Measurements from ENCODE around the gene CDH26.

CDH26 gene

DNA sequence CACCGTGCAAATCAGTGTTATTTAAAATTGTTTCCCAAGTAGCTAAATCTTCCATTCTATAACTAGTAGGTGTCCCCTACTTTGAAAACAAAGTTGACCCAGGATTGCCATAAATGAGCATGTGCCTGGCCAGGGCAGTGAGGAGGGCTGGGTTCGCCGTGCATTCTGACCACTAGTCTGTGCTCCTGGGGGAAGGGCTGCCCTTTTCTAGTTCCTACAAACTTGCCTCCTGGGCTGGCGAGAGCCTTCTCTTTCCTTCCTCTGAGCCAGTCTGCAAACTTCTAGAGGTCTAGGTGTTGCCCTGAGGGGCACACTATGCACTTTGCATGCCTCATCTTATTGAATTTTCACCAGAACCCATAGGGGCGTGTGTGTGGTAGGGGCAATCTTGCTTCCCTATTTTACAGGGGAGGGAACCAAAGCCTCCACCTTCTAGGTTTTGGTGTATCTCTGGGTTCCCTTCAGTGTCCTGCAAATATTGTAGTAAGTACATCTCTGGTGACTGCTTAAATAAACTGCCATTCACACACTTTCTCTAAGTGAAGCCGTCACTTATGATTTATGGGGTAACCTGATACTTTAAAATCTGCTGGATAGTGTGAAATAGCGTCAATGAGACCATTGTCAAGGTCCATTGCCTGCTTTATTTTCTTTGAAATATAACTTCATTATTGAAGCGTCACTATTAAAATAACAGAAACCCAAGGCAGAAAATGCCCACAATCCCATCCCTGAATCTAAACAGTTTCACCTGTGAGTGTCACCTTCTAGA is 42.2 kb downstream of the CDH26 start:
- H3K4me3 ChIP-seq (replicated peaks; ENCODE audit: insufficient read depth, low read length): no peak overlapping the region
- H3K27ac ChIP-seq (replicated peaks): no peak overlapping the region
- peak in 1 of 2 experiments; percentile 41 for DNase-seq (ENCODE audit: low read depth in 1 of 2, low spot score in 1 of 2)
- no peaks in the 10 kb centered on the region for H3K27me3 ChIP-seq (ENCODE audit: insufficient read depth, poor library complexity, severe bottlenecking)
- TF ChIP-seq POLR2AphosphoS5 (IDR thresholded peaks at IDR 0.05; ENCODE audit: low read depth) (no peak), GABPA (IDR thresholded peaks at IDR 0.05; ENCODE audit: low read depth) (no peak), SPI1 (IDR thresholded peaks at IDR 0.05; ENCODE audit: borderline replicate concordance, low read depth) (no peak)
- TF ChIP-seq, protein P1, sequence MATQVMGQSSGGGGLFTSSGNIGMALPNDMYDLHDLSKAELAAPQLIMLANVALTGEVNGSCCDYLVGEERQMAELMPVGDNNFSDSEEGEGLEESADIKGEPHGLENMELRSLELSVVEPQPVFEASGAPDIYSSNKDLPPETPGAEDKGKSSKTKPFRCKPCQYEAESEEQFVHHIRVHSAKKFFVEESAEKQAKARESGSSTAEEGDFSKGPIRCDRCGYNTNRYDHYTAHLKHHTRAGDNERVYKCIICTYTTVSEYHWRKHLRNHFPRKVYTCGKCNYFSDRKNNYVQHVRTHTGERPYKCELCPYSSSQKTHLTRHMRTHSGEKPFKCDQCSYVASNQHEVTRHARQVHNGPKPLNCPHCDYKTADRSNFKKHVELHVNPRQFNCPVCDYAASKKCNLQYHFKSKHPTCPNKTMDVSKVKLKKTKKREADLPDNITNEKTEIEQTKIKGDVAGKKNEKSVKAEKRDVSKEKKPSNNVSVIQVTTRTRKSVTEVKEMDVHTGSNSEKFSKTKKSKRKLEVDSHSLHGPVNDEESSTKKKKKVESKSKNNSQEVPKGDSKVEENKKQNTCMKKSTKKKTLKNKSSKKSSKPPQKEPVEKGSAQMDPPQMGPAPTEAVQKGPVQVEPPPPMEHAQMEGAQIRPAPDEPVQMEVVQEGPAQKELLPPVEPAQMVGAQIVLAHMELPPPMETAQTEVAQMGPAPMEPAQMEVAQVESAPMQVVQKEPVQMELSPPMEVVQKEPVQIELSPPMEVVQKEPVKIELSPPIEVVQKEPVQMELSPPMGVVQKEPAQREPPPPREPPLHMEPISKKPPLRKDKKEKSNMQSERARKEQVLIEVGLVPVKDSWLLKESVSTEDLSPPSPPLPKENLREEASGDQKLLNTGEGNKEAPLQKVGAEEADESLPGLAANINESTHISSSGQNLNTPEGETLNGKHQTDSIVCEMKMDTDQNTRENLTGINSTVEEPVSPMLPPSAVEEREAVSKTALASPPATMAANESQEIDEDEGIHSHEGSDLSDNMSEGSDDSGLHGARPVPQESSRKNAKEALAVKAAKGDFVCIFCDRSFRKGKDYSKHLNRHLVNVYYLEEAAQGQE (IDR thresholded peaks at IDR 0.05; ENCODE audit: insufficient replicate concordance, low read depth): no peak
- TF ChIP-seq, protein P2, sequence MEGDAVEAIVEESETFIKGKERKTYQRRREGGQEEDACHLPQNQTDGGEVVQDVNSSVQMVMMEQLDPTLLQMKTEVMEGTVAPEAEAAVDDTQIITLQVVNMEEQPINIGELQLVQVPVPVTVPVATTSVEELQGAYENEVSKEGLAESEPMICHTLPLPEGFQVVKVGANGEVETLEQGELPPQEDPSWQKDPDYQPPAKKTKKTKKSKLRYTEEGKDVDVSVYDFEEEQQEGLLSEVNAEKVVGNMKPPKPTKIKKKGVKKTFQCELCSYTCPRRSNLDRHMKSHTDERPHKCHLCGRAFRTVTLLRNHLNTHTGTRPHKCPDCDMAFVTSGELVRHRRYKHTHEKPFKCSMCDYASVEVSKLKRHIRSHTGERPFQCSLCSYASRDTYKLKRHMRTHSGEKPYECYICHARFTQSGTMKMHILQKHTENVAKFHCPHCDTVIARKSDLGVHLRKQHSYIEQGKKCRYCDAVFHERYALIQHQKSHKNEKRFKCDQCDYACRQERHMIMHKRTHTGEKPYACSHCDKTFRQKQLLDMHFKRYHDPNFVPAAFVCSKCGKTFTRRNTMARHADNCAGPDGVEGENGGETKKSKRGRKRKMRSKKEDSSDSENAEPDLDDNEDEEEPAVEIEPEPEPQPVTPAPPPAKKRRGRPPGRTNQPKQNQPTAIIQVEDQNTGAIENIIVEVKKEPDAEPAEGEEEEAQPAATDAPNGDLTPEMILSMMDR (IDR thresholded peaks at IDR 0.05; ENCODE audit: insufficient read depth, low read length): no peak

DNA sequence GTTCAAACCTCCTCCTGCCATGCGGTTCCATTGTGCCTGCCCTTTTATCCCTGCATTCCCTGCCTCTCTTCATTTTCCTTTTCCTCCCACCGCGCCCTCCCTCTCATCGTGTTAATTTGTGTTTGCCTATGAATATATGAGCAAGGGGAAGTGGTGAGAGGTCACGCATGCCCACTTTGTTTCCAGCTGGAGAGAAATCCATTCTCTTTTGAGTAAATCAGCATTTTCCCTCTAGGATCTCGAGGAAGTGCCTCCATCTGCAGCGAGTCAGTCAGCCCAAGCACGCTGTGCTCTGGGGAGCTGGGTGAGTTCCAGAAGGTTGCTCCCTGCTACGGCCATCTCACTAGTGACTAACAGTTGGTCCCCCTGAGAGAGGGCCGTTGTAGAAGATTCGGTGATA is 42.9 kb downstream of the CDH26 start:
- no peak for DNase-seq (ENCODE audit: low read depth in 1 of 2, low spot score in 1 of 2)
- Histone ChIP-seq H3K4me3 (replicated peaks; ENCODE audit: insufficient read depth, low read length) (no peak overlapping the region), H3K27me3 (ENCODE audit: insufficient read depth, poor library complexity, severe bottlenecking) (no peaks in the 10 kb centered on the region), H3K27ac (replicated peaks) (no peak overlapping the region)
- TF ChIP-seq, protein P2 (IDR thresholded peaks at IDR 0.05; ENCODE audit: insufficient read depth, low read length): no peak
- TF ChIP-seq, protein P1 (IDR thresholded peaks at IDR 0.05; ENCODE audit: insufficient replicate concordance, low read depth): no peak
- TF ChIP-seq GABPA (IDR thresholded peaks at IDR 0.05; ENCODE audit: low read depth): no peak

DNA sequence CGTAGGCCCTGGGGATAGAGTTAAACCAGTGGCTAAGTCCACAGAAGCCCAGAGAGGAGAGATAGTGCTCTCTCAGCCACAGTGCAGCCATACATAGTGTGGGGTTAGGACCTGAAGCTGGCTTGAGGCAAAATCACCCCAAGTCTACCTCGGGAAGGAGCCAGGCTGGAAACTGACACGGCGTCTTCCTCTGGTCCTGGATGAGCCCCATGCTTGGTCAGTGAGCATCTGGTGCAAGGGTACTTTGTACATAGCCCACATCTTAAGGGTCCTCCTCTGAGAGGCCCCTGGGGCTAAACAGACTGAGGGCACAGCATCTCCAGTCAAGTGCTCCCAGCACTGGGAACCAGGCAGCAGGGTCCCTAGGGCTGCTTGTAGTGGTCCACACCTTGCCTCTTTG is 45.6 kb downstream of the CDH26 start:
- no peaks in the 10 kb centered on the region for H3K27me3 ChIP-seq (ENCODE audit: insufficient read depth, poor library complexity, severe bottlenecking)
- H3K4me3 ChIP-seq (replicated peaks; ENCODE audit: insufficient read depth, low read length): no peak overlapping the region
- no peak overlapping the region for H3K27ac ChIP-seq (replicated peaks)
- TF ChIP-seq, protein P1 (IDR thresholded peaks at IDR 0.05; ENCODE audit: insufficient replicate concordance, low read depth): no peak
- TF ChIP-seq SPI1 (IDR thresholded peaks at IDR 0.05; ENCODE audit: borderline replicate concordance, low read depth) (no peak), POLR2AphosphoS5 (IDR thresholded peaks at IDR 0.05; ENCODE audit: low read depth) (no peak), GABPA (IDR thresholded peaks at IDR 0.05; ENCODE audit: low read depth) (no peak)
- TF ChIP-seq, protein P2 (IDR thresholded peaks at IDR 0.05; ENCODE audit: insufficient read depth, low read length): no peak
- DNase-seq (ENCODE audit: low read depth in 1 of 2, low spot score in 1 of 2): no peak
